Measurements from ENCODE around the gene ZFPL1.
"Not testable (repeated sequence)": the region's sequence is repeated elsewhere in the genome, so short reads cannot be mapped to it uniquely, and the experiment has no call there.

ZFPL1 gene

DNA sequence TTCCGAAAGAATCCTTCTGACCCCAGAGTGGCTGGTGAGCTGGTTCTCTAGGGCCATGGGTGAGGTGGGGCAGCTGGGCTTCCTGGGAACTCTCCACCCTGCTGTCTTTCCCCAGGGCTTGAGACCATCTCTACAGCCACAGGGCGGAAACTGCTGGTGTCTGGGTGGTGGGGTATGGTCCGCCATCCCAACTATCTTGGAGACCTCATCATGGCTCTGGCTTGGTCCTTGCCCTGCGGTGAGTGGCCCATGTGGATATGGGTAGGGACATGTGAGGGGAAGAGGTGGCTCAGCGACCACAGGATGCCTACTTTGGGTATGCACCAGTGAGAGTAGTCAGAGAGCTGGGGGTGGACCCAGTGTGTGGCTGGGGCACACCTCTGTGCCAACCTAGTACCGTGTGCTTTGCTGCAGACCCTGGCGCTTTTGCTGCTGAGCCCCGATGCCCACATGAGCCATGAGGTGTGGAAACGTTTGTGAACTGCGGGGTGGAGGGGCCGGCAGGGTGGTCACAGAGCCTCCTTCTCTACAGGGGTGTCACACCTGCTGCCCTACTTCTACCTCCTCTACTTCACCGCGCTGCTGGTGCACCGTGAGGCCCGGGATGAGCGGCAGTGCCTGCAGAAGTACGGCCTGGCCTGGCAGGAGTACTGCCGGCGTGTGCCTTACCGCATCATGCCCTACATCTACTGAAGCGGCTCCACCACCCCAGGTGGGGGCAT, 31.5 kb downstream of the ZFPL1 start:
- no peak for DNase-seq

GRCh38 chr11:65116370-65117205, 32.6 kb downstream of the ZFPL1 start:
- DNase-seq, result no peak

DNA sequence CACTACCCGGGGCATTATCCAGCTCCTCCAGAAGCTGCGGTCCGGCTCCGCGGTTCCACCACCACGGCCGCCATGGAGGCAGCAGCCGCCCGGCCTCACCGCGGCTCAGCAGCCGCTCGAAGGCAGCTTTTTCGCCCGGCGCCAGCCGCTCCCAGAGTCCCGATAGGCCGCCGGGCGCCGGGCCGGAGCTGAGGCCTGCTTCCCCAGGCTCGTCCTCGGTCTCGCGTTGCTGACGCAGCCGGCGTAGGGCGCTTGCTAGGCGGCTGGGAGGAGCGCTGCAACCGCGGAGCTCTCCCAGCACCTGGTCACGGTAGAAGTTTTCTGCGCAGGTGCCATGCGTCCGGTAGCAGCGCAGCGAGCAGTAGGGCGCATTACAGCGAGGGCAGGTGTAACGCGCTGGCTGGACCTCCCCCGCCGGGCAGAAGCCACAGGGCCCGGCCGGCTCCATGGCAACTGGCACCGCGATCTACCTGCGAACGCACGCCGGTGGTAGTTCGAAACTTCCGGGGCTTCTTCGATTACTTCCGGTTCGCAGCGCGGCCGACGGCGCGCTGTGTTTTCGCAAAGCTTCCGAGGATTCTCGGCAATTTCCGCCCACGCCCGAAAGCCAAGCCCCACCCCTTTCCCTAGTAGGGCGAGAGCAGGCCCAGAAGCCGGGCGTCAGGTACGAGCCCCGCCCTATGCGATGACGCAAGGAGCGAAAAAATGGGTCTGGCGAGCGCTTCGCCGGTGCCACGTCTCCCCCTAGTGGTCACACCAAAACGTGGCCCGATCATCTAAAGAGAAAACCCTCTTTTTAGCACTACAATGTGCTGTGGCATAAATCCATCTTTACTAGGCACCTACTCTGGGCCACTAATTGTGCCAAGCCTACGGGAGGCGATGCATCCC, 33.4 kb downstream of the ZFPL1 start, which contains the start of gene ZNHIT2:
ZNHIT2 (minus strand) TSS at position 496 of the 891 bp plus-strand sequence; CDS start at position 448, 48 bp downstream.
- peak; percentile 95 for DNase-seq

GRCh38 chr11:65118097-65118837, 34.2 kb downstream of the ZFPL1 start:
- DNase-seq, result no peak

DNA sequence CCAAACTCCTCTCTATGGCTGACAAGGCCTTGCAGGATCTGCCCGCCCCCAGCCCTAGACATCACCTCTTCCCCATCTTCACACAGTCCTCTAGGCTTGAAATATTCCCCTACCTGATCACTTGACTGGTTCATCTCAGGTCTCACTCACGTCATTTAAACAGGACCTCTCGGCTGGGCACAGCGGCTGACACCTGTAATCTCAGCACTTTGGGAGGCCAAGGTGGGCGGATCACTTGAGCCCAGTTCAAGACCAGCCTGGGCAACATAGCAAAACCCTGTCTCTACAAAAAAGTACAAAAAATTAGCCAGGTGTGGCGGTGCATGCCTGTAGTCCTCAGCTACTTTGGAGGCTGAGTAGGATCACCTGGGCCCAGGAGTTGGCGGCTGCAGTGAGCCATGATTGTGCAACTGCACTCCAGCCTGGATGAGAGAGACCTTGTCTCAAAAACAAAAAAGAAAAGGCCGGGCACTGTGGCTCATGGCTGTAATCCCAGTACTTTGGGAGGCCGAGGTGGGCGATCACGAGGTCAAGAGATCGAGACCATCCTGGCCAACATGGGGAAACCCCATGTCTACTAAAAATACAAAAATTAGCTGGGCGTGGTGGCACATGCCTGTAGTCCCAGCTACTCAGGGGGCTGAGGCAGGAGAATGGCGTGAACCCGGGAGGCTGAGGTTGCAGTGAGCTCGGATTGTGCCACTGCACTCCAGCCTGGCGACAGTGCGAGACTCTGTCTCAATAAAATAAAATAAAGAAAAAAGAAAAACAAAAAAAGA, 35.1 kb downstream of the ZFPL1 start:
- not testable (repeated sequence) for DNase-seq

DNA sequence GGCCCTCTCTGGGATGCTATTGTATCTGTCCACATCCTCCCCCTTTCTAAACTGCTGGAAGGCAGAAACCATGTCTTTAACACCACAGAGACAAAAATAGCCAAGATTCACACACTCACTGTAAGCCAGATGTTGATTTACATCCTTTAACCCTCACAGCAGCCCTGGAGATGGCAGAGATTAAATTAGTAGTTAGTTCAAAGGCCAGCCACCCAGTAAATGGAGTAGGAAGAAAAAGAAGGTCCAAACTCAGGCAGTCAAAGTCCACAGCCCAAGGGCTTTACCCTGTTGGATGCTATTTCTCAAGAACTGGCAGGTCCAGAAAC, 35.6 kb downstream of the ZFPL1 start:
- no peak for DNase-seq

- DNase-seq, result no peak
Measured at GRCh38 chr11:65120831-65121230, 36.8 kb downstream of the ZFPL1 start.

DNA sequence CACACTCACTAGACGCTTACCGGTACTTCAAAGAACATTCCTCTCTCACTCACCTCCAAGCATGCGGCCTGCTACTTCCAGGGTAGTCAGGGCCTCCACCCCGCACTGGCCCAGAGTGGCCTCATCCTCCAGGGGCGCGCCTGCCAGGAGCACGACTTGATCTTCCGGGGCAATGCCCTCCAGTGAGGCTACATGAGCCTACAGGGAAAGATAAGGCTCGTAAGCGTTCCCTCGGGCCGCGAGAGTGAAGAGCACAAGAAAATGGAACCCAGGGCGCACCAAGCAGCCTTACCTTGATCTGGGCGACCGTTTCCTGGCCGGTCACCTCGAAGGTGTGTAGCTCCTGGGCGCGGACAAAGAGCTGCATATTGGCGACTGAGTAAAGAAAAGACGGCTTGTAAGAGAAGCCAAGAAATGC, 37.4 kb downstream of the ZFPL1 start:
- DNase-seq, result no peak

DNA sequence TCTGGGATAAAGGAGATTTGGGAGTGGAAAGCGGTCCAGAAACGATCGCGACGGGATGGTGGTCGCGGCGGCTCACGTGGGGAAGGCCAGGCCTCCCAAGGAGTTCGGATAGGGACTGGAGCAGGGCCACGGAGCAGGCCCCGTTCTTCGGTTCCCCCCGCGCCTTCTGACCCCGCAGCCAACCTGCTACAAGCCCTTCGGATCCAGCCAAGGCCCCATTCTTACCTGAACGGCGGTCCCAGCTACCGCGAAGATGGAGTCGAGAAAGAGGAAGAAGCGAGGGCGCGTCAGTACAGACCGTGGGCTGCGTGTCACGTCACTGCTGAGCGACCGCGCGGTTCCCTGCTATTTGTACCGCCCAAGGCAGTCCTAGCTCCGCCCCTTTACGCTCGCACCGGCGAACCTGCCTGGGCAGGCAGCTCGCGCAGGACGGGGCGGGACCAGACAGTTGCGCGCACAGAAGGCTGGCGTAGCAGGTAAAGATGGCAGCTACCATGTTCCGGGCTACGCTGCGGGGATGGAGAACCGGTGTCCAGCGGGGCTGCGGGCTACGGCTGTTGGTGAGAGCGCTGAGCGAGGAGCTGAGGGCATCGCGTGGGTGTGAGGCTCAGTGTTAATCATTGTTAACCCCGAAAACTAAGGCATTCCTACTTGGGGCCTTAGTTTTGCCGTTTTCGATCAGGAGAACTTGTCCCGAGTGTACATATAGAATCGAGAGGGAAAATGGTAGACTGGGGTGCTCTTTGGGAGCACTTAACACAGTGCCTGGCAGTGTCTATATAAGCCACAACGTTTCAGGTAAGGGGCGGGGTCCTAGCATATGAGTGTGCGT, 38.1 kb downstream of the ZFPL1 start, which contains the start of the genes FAU and MRPL49:
FAU (minus strand) TSS at position 270 of the 832 bp plus-strand sequence. CDS start 321 bp downstream, outside the sequence.
MRPL49 (plus strand) TSS at position 457 of the 832 bp plus-strand sequence; CDS start at position 483, 26 bp downstream.
- peak; percentile 89 for DNase-seq

GRCh38 chr11:65124480-65125196, 40.6 kb downstream of the ZFPL1 start:
- no peak for DNase-seq

GRCh38 chr11:65125197-65126056, 41.4 kb downstream of the ZFPL1 start:
- DNase-seq, result no peak

DNA sequence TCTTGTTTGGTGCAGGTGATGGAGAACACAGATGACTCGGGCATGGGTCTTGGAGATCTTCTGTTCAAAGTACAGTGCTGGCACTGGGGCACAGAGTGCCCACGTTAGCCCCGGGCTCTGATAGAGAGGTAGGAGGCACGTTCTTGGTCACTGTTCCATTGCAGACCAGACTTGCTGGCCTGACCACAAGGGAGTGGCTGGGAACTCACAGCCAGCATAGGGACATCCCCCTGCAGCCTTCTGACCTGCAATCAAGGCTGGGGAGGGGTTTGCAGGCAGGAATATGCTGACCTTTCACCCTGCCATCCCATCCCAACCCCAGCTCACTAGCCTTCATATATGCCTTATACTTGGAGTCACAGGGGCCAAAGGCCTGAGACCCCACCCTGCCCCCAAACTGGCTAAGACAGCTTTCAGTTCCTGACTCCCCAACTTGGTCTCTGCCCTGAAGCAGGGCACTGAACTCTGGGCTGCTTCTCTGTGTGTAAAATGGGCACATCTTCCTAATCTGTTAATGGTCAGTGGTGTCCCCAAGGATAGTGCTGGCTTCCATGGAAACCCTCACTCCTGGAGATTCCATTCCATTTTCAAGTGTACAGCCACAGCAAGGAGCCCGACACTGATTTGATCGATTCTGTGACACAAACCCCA, 42.7 kb downstream of the ZFPL1 start:
- DNase-seq, result no peak

- DNase-seq, result no peak
Measured at GRCh38 chr11:65127473-65128181, 43.6 kb downstream of the ZFPL1 start.

DNA sequence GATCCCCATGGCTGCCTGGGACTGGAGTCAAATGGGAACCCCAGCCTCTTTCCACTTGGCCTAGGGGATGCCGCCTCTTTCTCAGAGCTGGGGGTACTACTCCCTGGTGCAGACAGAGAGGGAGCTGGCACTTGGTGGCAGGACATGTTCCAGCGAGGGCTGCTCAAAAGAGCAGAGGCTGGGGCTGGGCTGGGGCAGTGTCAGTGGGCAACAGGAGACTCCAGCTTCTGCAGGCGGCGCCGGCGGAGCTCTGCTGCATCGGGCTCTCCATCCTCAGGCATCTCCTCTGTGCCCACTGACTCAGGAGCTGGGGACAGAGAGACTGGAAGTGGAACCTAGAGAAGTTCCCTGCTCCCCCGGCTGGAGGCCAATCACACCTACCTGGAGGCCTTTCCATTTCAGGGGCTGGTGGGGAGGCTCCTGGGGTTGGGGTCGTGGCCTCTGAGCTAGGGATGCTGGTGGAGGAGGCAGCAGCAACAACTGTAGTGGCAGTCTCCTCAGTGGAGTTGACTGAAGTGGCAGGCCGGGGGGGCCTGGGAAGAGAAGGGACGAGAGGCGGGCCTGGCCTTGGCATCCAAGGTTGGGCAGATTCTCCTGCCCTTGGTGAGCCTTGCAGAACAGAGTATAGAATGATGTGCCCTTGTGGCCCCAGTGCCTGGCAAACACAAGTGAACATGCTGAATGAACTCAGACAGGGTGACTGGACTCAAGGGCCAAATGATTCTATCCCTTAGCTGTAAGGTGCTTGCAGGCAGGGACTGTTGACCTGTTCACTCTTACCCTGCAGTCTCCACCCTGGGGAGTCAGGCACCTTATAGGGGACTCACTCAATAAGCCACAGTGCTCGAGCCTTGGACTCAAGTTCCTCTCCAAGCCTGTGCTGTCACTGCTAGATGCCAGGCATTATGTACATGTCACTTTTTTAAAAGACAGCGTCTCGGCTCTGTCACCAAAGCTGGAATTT, 44.4 kb downstream of the ZFPL1 start:
- no peak for DNase-seq

DNA sequence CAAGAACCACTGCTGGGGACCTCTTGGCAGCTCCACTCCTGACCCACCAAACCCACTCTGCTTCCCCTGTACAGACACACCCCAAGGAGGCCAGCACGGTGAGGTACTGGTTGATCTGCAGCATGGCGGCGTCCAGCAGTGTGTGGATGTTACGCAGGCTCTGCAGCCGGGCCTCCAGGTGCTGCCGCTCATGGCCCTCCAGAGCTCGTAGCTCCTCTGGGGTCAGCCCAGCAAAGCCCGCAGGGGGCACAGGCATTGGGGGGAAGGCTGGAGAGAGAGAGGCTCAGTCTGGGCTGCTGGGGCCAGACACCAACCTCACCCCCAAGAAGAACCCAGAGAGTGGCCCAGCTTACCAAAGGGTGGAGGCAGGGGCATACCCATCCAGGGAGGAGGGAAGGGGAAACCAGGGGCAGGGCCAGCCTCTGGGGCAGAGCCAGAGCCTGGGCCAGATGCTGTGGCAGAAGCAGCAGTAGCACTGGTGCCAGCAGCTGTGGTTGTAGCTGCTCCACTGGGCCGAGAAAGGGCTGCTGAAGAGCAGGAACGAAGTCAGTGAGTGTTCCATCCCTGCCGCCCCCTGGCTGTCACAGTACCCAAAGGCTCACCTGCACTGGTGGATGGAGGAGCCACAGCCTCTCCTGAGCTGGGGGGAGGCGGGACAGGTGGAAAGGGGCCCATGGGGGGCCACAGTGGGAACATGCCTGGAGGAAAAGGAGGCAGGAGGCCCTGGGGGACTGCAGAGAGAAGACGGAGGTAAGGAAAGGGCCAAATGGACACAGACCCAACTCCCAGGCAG, 45.8 kb downstream of the ZFPL1 start:
- no peak for DNase-seq
